Gastroesophageal sphincter (tissue), 3 donors: ENCODE results near the gene NAV2.

Experiments
- EP300 ChIP-seq: sonication (generic); formaldehyde crosslinking; IDR thresholded peaks from one replicate; pipeline ENCODE4 v1.6.1; 2017; ENCODE audit warnings: antibody characterized with exemption, mild to moderate bottlenecking
- POLR2A ChIP-seq, 2 donors: fragments of 450-650 bp; IDR thresholded peaks; one replicate each; pipeline ENCODE4 v1.6.1; 2017; ENCODE audit warnings: antibody characterized with exemption in 2 of 2, mild to moderate bottlenecking in 2 of 2, moderate library complexity in 1 of 2
- TF ChIP-seq, protein P1 (sequence below), 4 experiments: fragments of 200-600 bp in 2 of 4; fragments of 450-650 bp in 2 of 4; sonication (generic) in 1 of 4; IDR thresholded peaks; one replicate each; pipeline ENCODE4 v1.5.1; 2017 to 2019; ENCODE audit warnings: antibody characterized with exemption in 4 of 4, mild to moderate bottlenecking in 2 of 4, moderate library complexity in 2 of 4

DNA sequence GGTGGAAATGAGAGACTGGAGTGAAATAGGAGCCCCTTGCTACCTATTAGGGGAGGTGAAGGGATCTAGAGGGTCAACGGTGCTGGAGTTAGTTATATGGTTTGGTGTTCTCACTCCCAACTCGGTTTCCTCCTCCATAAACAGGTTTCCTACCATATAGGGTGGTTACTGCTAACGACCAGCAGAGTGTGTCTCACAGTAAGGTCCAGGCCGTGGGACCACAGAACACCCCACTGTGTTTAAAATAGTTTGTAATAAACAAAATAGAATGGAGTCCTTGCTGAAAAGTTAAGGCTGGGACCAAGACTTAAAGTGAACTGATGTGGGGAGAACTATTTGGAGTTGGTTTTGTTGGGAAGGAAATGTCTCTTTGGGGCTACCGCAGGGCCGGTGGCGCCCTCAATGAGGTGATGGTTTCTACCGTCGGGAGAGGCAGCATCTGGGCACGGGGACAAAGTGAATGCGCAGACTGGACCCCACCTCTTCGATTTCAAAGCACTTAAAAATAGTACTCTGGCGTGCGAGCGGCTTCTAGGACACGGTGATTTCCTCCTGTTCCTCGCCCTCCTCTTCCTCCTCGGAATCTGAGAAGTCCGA, 443.1 kb downstream of the NAV2 start:
- TF ChIP-seq EP300 (no peak), POLR2A (IDR thresholded peaks at IDR 0.05) (no peak)
- TF ChIP-seq, protein P1, sequence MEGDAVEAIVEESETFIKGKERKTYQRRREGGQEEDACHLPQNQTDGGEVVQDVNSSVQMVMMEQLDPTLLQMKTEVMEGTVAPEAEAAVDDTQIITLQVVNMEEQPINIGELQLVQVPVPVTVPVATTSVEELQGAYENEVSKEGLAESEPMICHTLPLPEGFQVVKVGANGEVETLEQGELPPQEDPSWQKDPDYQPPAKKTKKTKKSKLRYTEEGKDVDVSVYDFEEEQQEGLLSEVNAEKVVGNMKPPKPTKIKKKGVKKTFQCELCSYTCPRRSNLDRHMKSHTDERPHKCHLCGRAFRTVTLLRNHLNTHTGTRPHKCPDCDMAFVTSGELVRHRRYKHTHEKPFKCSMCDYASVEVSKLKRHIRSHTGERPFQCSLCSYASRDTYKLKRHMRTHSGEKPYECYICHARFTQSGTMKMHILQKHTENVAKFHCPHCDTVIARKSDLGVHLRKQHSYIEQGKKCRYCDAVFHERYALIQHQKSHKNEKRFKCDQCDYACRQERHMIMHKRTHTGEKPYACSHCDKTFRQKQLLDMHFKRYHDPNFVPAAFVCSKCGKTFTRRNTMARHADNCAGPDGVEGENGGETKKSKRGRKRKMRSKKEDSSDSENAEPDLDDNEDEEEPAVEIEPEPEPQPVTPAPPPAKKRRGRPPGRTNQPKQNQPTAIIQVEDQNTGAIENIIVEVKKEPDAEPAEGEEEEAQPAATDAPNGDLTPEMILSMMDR (IDR thresholded peaks at IDR 0.05): no peak
